HG03575 (cell line): ENCODE measurements around the gene MAGI1.

Source experiments
- ATAC-seq: cut with Tn5 transposase; IDR thresholded peaks from one replicate; pipeline ENCODE4 v1.9.1; 2021; ENCODE audit not compliant: unreplicated experiment, insufficient number of reproducible peaks, low FRiP score; ENCODE audit errors: extremely low read depth

The MAGI1 gene

GRCh38 chr3:65678516-65678915, 360.2 kb downstream of the MAGI1 start:
- ATAC-seq, result no peak

GRCh38 chr3:65677486-65678010, 361.2 kb downstream of the MAGI1 start:
- ATAC-seq, result no peak

- ATAC-seq, result no peak
Observed at GRCh38 chr3:65676580-65676979, 362.1 kb downstream of the MAGI1 start.

GRCh38 chr3:65675011-65675410, 363.7 kb downstream of the MAGI1 start:
- ATAC-seq, result no peak

GRCh38 chr3:65674226-65674625, 364.5 kb downstream of the MAGI1 start:
- no peak for ATAC-seq

GRCh38 chr3:65672871-65673815, 365.6 kb downstream of the MAGI1 start:
- no peak for ATAC-seq

GRCh38 chr3:65672061-65672460, 366.7 kb downstream of the MAGI1 start:
- no peak for ATAC-seq

- ATAC-seq, result no peak
Observed at GRCh38 chr3:65671004-65671403, 367.7 kb downstream of the MAGI1 start.

- no peak for ATAC-seq
Observed at GRCh38 chr3:65669163-65669875, 369.4 kb downstream of the MAGI1 start.

GRCh38 chr3:65667963-65668362, 370.8 kb downstream of the MAGI1 start:
- ATAC-seq, result no peak

GRCh38 chr3:65666448-65667091, 372.1 kb downstream of the MAGI1 start:
- no peak for ATAC-seq

- no peak for ATAC-seq
Observed at GRCh38 chr3:65665915-65666314, 372.8 kb downstream of the MAGI1 start.

- ATAC-seq, result no peak
Observed at GRCh38 chr3:65664931-65665330, 373.8 kb downstream of the MAGI1 start.

GRCh38 chr3:65664446-65664845, 374.3 kb downstream of the MAGI1 start:
- ATAC-seq, result no peak

- no peak for ATAC-seq
Observed at GRCh38 chr3:65662095-65662494, 376.6 kb downstream of the MAGI1 start.

GRCh38 chr3:65660000-65660598, 378.6 kb downstream of the MAGI1 start:
- ATAC-seq, result no peak

GRCh38 chr3:65659396-65659795, 379.3 kb downstream of the MAGI1 start:
- ATAC-seq, result no peak

- no peak for ATAC-seq
Observed at GRCh38 chr3:65658401-65658800, 380.3 kb downstream of the MAGI1 start.

GRCh38 chr3:65655061-65655460, 383.7 kb downstream of the MAGI1 start:
- ATAC-seq, result no peak
